Kidney epithelial cell (primary cell): ENCODE data around the gene SNX3. TPM values are rescaled to one million over a fixed set of nuclear protein-coding genes. Genes with fewer than 3 reads are reported as not detected.

Source experiments
- DNase-seq: peaks from one replicate; pipeline ENCODE4 v3.0.0-alpha.2; 2010; ENCODE audit warnings: low read depth
- H3K27me3 ChIP-seq: 2 replicates; pipeline ENCODE4 v1.6.0; 2011; ENCODE audit warnings: low read length; ENCODE audit not compliant: control insufficient read depth, insufficient read depth
- H3K36me3 ChIP-seq: 2 replicates; pipeline ENCODE4 v1.5.1; 2011; ENCODE audit warnings: low read length; ENCODE audit not compliant: control insufficient read depth, insufficient read depth
- H3K4me3 ChIP-seq: 2 replicates; pipeline ENCODE4 v1.5.1; 2011; ENCODE audit warnings: low read depth, mild to moderate bottlenecking, control low read depth, low read length
- CTCF ChIP-seq: IDR thresholded peaks from 2 replicates; pipeline ENCODE4 v1.5.1; 2011; ENCODE audit warnings: mild to moderate bottlenecking, moderate library complexity, low read length, control low read depth, inconsistent platforms; ENCODE audit not compliant: insufficient read depth, poor library complexity, severe bottlenecking
- total RNA-seq: library from RNA; depleted of rRNA; stranded (reverse); fragments of >200 nt; gene quantifications from 2 replicates; pipeline ENCODE4 v1.2.3, GENCODE V29; 2015

SNX3 gene
- total RNA-seq, 1 donor from 2014 or later, result 130 TPM

GRCh38 chr6:108243836-108244235, 17.0 kb downstream of the SNX3 start:
- no peak for DNase-seq
- Histone ChIP-seq H3K4me3 (no peak overlapping the region), H3K36me3 (no peaks in the 10 kb centered on the region), H3K27me3 (no peaks in the 10 kb centered on the region)
- TF ChIP-seq CTCF, result no peak

- no peak for TF ChIP-seq CTCF
- Histone ChIP-seq H3K27me3 (no peaks in the 10 kb centered on the region), H3K36me3 (no peaks in the 10 kb centered on the region), H3K4me3 (no peak overlapping the region)
- DNase-seq, result no peak
Measured at GRCh38 chr6:108242721-108243120, 18.1 kb downstream of the SNX3 start.

GRCh38 chr6:108242259-108242658, 18.6 kb downstream of the SNX3 start:
- TF ChIP-seq CTCF, result no peak
- Histone ChIP-seq H3K27me3 (no peaks in the 10 kb centered on the region), H3K4me3 (no peak overlapping the region), H3K36me3 (no peaks in the 10 kb centered on the region)
- DNase-seq, result no peak

- no peak for DNase-seq
- H3K27me3 ChIP-seq, result no peaks in the 10 kb centered on the region
- no peak overlapping the region for H3K4me3 ChIP-seq
- TF ChIP-seq CTCF, result no peak
- H3K36me3 ChIP-seq, result no peaks in the 10 kb centered on the region
Measured at GRCh38 chr6:108238322-108238721, 22.5 kb downstream of the SNX3 start.

- TF ChIP-seq CTCF, result no peak
- Histone ChIP-seq H3K27me3 (no peaks in the 10 kb centered on the region), H3K36me3 (no peaks in the 10 kb centered on the region), H3K4me3 (no peak overlapping the region)
- no peak for DNase-seq
Measured at GRCh38 chr6:108236791-108237190, 24.0 kb downstream of the SNX3 start.

DNA sequence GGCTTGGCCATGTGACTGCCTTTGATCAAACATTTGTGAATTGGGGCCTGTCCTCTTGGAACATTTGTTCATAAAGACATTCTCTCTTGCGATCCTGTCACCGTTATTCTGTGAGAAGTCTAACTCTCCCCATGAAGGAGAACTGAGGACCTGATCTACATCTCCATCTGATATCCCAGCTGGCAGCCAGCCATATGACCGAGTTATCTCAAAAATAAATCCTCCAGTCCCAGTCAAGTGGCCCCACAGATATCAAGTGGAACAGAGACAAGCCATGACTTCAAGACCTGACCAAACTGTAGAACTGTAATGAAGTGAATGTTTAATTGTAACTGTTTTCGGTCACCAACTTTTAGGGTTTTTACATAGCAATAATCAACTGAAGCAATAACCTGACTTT, 25.7 kb downstream of the SNX3 start:
- no peak overlapping the region for H3K4me3 ChIP-seq
- H3K36me3 ChIP-seq, result no peaks in the 10 kb centered on the region
- DNase-seq, result no peak
- TF ChIP-seq CTCF, result no peak
- H3K27me3 ChIP-seq, result no peaks in the 10 kb centered on the region
